Activated CD8-positive, alpha-beta memory T cell treated with anti-CD3 and anti-CD28 coated beads, Interleukin-2, amount 50 U/mL, for 48 hours (primary cell): ENCODE data around the gene PKP1.

Source experiments
- DNase-seq: peaks from one replicate; pipeline ENCODE4 v3.0.0-alpha.2; 2020

The PKP1 gene

DNA sequence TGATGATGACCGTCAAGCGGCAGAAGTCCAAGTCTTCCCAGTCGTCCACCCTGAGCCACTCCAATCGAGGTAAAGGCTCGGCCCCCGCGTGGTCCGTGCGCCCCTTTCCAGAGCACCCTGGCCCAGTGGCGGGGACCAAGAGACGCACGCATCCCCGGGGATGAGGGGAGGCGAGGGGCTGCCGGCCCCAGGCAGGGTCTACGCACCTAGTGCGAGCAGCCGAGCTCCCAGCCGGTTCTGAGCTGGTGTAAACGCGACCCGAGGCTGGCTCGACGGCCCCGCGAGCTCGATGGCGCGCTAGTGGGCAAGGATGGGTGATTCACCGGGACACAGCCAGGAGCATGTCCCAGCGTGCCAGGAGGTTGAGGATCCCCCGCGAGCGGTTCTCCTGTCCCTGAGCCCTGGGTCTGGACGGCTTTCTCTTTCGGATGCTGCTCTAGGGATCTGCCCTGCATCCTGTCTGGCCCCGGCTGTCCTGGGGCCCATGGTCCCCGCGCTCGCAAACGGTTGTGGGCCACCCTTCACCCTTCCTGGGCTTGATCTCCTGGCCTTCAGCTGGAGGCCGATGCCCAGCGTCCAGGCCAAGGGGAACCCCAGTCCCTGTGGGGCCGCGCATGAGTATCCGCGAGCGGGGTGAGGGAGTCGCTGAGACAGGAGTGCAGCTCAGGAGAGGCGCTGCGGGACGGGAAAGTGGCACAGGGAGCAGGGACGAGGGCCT is 689 bp downstream of the PKP1 start:
- DNase-seq, result no peak

DNA sequence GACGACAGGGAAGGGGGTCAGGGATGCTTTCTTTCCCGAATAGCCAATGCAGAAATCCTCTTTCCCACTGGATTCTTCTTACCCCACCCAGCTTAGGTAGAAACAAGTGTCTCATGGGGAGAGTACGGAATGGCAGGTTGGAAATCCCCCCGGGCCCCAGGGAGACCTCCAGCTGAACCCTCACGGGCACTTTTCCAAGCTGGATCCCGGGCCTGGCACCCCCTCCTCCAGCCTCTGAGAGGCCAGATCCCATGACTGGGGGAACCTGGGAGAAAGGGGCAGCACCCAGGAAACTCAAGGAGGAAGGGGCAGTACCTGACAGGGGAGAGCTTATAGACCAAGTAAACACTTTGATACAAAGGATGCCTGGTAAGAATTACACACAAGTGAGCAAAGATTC is 1.3 kb downstream of the PKP1 start:
- DNase-seq, result no peak

DNA sequence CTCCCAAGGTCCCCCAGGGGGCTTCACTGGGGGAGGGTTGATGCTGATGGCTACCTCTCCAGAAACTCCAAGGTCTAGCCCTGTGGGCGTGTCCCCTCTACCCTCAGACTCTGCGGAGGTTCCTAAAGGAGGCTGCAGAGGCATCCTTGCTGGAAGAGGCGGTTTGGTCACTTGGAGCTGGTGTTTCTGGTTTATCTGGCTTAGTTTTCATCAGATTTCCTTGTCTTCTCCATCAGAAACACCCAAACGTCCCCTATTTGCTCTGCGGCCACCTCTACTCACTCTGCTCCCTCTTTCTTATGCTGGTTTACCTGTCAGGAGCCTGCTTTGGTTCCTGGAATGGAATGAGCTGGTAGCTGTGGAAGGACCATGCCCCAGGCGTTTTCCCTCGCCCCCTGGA is 2.5 kb downstream of the PKP1 start:
- no peak for DNase-seq

DNA sequence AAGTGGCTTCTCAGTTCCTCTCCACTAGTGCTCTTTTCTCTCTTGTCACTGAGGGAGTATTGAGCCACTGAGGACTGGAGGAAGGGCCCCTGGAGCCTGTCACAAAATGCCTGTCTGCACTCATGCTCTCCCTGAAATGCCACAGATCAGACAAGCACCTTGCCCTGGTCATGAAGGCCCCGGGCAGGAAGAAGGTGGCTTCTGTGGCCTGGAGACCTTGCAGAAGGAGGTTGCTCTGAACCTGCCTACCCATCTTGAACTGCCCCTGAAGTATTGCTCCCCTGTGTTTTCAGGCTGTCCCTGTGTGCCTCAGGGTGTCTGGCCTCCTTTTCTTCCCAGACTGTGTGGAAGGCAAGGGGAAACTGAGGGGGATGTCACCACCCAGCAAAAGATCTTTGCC is 3.1 kb downstream of the PKP1 start:
- DNase-seq, result no peak

DNA sequence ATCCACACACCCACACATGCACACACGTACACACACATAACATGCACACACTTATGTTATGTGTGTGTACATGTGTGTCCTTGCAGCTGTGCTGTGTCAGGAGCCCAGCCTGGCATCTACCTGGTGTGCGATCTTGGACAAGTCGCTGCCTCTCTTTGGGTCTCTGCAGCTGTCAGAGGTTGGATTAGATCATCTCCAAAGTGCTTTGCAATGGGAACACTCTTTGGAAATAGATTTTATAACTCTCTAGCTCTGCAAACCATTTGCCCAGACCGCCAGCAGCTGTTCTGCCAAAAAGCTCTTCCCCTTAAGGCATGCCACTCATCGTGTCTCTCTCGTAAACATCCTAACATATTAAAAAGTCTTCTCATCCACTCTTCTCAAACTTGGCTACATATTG is 4.7 kb downstream of the PKP1 start:
- no peak for DNase-seq

DNA sequence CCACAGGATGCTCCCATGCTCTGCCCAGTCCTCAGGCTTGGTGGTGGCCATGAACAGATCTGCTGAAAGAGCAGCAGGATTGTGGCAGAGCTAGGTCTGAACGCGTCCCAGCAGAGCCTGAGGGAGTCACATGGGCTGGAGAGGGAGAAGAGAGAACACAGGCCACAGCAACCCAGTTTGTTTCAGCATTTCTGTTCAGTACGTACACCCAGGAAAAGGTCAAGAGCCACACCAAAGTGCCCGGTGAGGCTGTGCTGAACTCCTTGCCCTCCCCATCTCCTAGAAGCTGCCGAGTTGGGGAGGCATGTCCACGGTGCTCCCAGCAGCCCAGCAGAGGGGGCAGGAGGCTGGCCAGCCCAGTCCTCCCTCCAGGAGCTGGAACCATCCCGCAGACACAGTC is 5.5 kb downstream of the PKP1 start:
- no peak for DNase-seq

GRCh38 chr1:201290551-201290950 is 7.2 kb downstream of the PKP1 start:
- no peak for DNase-seq

GRCh38 chr1:201291916-201292315 is 8.6 kb downstream of the PKP1 start:
- DNase-seq, result no peak

GRCh38 chr1:201294876-201295275 is 11.6 kb downstream of the PKP1 start:
- no peak for DNase-seq

- DNase-seq, result no peak
These were observed 12.0 kb downstream of the PKP1 start for GRCh38 chr1:201295346-201295745.

DNA sequence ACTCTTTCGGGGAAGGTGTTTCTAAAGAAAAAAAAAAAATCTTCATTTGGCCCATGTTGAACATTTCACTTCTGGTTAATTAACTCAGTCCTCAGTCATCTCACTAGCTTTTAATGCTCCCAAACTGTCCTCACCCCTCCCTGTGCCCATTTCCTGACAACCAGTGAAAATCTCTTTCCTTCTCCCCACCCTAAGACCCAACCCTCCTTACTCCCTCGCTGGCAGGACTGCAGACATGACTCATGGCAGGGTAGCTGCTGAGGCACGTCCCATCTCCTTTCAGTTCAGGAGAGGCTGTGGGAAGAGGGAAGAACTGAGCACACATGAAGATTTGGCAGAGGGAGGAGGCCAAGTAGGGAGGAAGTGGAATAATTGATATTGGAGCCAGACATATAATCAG is 12.6 kb downstream of the PKP1 start:
- no peak for DNase-seq

DNA sequence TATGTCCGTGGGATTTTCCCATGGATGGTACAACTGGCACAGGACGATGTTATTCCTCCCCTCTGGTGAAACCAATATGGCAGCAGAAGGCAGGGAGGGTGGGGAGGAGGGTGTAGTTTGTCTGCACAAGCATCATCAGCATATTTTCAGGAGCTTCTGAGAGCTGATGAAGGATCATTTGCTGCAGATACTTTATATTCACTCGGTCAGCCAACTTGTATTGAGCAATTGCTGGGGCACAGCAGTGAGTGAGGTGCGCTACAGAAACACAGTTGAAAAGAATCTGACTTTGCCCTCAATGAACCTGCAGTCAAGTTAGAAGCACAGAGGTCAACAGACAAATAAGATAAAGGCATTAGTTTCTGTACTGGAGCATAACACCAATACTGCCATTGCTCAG is 13.0 kb downstream of the PKP1 start:
- DNase-seq, result no peak

GRCh38 chr1:201298396-201299381 is 15.4 kb downstream of the PKP1 start:
- no peak for DNase-seq

DNA sequence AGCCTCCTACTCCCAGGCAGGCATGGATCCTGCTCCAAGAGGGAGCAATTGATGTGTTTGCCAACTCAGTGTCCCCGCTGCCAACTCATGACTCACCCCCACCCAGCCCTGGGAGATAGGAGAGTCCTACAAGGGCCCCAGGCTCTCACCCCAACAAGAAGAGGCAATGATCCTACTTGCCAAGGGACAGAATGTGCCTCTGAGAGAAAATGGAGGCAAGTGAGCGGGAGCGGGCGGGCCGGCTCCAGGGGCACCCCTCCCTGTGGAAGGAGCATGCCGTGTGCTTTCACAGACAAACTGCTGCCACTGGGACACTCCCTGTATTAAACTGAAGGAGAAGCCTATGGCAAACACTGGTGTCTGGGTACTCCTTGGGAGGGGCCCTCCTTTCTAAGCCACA is 16.7 kb downstream of the PKP1 start:
- DNase-seq, result no peak

DNA sequence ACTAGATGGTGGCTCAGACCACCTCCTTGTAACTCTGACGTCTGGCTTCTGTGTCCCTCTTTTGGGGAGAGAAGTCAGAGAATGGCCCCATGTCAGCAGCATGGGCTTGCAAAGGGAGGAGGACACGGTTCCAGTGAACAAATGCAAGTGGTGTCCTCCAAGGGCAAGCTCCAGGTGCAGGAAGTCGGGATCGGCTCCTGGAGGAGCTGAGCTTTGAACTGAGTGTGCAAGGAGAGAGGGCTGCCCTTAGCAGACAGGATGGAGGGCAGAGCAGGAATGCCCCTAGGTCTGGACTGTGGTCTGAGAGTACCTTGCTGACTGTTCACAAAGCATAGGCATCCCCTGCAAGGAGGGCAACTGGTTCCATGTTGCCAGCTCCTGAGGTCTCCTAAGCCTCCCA is 17.3 kb downstream of the PKP1 start:
- no peak for DNase-seq

- no peak for DNase-seq
These were observed 19.2 kb downstream of the PKP1 start for GRCh38 chr1:201302163-201303152.

GRCh38 chr1:201304126-201304525 is 20.8 kb downstream of the PKP1 start:
- DNase-seq, result no peak

GRCh38 chr1:201305815-201306214 is 22.5 kb downstream of the PKP1 start:
- no peak for DNase-seq

GRCh38 chr1:201307231-201307630 is 23.9 kb downstream of the PKP1 start:
- DNase-seq, result no peak

DNA sequence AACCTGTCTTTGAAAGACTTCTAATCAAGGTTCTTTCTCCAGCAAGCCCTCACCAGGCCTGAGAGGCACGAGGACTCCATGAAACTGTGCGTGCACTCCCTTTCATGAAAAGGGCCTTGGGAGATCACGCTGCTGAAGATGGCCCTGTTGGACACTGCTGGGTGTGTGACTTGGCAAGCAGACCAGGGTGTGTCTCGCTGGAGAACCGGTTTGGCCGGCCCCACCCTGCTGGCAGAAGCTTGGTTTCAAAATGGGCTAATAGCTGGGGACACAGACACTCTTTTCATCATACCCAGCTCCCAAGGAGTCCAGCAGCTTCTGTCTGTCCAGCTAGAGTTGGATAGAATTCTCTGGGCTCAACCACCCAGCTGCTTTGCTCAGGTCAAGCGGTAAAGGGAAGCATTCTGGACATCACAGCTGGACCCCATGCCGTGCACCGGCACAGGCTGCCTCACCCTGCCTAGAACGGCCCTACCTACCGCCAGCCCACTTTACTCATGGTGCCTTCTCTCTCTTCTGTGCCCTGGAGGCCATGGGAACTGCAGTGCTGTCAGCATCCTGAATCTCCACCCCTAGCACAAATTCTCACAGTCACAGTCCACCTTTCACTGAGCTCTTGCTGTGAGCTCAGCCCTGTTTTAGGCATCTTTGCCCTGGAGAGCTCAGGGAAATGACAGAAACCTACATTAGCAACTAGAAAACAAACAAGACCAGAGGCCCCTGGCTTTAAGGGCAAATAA is 24.6 kb downstream of the PKP1 start:
- DNase-seq, result no peak

DNA sequence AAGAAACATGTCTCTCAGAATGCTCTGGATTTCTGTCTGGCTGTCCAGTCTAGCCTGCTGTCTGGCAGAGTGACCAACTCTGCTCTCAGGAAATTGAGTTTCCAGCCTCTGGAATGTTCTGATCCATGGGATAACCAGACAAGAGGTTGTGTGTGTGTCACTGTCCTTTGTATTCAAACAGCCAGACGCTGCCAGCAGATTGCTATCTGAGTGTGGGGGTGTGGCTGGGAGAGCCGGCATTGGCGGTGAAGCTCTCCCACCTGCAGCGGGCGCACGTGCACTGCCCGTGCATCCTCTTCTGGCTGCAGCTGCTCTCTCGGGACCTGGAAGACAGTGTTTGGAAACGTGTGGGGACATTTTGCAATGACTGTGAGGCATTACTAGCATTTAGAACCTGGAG is 26.1 kb downstream of the PKP1 start:
- DNase-seq, result no peak
